Peyer's patch (tissue), 4 donors: ENCODE data around the gene MBNL3. TPM values are rescaled to one million over a fixed set of nuclear protein-coding genes. Genes with fewer than 3 reads are reported as not detected.

Source experiments
- DNase-seq, 3 donors: peaks; one replicate each; pipeline ENCODE4 v3.0.0-alpha.2; 2017 to 2019
- H3K27ac ChIP-seq, 4 donors: fragments of 200-600 bp; sonication (generic); one replicate each; pipeline ENCODE4 v1.5.1; 2016 to 2019
- H3K27me3 ChIP-seq, 2 donors: fragments of 200-600 bp; sonication (generic); one replicate each; pipeline ENCODE4 v1.5.1; 2019
- H3K36me3 ChIP-seq, 3 donors: fragments of 200-600 bp; sonication (generic); one replicate each; pipeline ENCODE4 v1.5.1; 2016 to 2019
- H3K4me1 ChIP-seq, 4 donors: fragments of 200-600 bp; sonication (generic); one replicate each; pipeline ENCODE4 v1.5.1; 2016 to 2019
- H3K4me3 ChIP-seq, 4 donors: fragments of 200-600 bp; sonication (generic); 1 replicate in 3 of 4; 2 replicates in 1 of 4; pipeline ENCODE4 v1.5.1; 2016 to 2019; ENCODE audit warnings: mild to moderate bottlenecking in 1 of 4
- H3K9me3 ChIP-seq, 4 donors: fragments of 200-600 bp; sonication (generic); one replicate each; pipeline ENCODE4 v1.5.1; 2016 to 2019; ENCODE audit warnings: mild to moderate bottlenecking in 1 of 4
- POLR2A ChIP-seq, 2 donors: fragments of 450-650 bp; IDR thresholded peaks; one replicate each; pipeline ENCODE4 v1.5.1; 2017; ENCODE audit warnings: antibody characterized with exemption in 2 of 2, mild to moderate bottlenecking in 2 of 2, moderate library complexity in 2 of 2
- total RNA-seq, 4 donors: library from RNA; depleted of rRNA; stranded (reverse); fragments of >200 nt; gene quantifications; one replicate each; pipeline ENCODE4 v1.1.0, GENCODE V29; 2016
- TF ChIP-seq, protein P1 (sequence below), 6 experiments: fragments of 450-650 bp in 4 of 6; fragments of 200-600 bp in 2 of 6; sonication (generic) in 1 of 6; IDR thresholded peaks; one replicate each; pipeline ENCODE4 v1.5.1; 2017 to 2019; ENCODE audit warnings: antibody characterized with exemption in 6 of 6, mild to moderate bottlenecking in 3 of 6, moderate library complexity in 1 of 6

Gene MBNL3, protein sequence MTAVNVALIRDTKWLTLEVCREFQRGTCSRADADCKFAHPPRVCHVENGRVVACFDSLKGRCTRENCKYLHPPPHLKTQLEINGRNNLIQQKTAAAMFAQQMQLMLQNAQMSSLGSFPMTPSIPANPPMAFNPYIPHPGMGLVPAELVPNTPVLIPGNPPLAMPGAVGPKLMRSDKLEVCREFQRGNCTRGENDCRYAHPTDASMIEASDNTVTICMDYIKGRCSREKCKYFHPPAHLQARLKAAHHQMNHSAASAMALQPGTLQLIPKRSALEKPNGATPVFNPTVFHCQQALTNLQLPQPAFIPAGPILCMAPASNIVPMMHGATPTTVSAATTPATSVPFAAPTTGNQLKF
- 10 to 100 TPM; 19.8 to 27.9 (median 24.1) TPM for total RNA-seq

DNA sequence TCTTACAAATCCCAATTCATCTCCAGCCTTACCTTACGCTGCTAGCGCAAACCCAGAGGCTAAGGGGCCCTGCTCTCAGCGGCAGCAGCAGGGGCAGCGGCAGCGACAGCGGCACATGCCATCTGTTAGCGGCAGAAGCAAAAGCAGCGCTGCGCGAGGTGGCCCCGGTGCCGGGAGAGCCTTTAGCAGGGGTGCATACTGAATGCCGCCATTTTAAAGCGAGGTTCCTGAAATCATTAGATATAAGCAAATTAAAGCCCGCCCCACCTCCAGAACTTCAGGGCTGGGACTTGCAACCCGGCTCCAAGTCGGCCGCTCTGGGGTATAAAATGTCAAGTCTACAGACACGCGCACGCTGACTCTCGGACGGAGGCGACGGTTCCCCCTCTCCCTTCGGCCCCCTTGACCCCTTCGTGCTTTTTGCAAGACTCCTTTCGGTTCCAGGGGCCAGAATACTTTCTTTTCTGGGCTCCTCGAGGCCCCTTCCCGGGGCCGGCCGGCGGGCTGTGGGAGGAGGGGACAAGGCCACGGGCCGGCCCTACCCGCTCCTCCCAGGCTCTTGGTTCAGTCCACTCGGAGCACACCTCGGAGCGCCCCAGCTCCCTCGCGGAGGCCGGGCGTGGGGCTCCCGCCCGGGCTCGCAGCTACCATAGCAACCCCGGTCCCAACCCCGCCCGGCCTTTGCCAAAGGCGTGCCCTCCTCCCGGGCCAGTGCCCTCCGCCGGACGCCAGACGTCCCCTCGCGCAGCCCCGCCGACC, at the start of gene MBNL3:
Gene MBNL3, minus strand, starts transcription at position 220 of the 759 bp plus-strand sequence. CDS start 49,427 bp downstream, outside the sequence.
- peak; percentile 69 to 85 (median 83) for DNase-seq
- Histone ChIP-seq H3K4me3 (peak within 1 kb of the TSS; percentile 55 to 83 (median 70)), H3K27me3 (no peaks in the 10 kb centered on the region), H3K9me3 (no peaks in the 10 kb centered on the region), H3K36me3 (no peaks in the 10 kb centered on the region), H3K4me1 (peaks cover 0 to 8% (median 0%) of the 10 kb centered on the region in 4 donors), H3K27ac (peak within 1 kb of the TSS; percentile 89 to 92 (median 90))
- TF ChIP-seq, protein P1, sequence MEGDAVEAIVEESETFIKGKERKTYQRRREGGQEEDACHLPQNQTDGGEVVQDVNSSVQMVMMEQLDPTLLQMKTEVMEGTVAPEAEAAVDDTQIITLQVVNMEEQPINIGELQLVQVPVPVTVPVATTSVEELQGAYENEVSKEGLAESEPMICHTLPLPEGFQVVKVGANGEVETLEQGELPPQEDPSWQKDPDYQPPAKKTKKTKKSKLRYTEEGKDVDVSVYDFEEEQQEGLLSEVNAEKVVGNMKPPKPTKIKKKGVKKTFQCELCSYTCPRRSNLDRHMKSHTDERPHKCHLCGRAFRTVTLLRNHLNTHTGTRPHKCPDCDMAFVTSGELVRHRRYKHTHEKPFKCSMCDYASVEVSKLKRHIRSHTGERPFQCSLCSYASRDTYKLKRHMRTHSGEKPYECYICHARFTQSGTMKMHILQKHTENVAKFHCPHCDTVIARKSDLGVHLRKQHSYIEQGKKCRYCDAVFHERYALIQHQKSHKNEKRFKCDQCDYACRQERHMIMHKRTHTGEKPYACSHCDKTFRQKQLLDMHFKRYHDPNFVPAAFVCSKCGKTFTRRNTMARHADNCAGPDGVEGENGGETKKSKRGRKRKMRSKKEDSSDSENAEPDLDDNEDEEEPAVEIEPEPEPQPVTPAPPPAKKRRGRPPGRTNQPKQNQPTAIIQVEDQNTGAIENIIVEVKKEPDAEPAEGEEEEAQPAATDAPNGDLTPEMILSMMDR (IDR thresholded peaks at IDR 0.05) = no peak
- TF ChIP-seq POLR2A (IDR thresholded peaks at IDR 0.05) = peak in 1 of 2 donors; percentile 11

DNA sequence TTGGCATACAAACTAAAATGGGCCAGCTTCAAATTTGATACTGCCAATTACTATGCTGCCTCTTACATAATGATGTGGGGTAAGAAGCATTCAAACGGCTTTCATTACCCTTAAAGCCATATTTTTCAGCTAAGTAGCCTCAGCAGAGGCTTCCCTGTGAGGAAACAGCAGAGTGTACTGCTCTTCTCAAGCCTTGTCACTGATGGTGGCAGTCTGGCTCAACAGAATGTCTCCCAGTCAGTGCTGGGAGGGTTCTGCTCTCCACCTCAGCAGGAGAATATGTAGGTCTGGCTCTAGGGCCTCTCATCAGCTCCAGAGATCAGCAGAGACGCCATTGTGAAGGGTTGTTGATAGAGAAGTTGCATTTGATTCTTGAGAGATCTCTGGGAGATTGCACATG, 44.6 kb upstream of the MBNL3 start:
- no peaks in the 10 kb centered on the region for H3K9me3 ChIP-seq

DNA sequence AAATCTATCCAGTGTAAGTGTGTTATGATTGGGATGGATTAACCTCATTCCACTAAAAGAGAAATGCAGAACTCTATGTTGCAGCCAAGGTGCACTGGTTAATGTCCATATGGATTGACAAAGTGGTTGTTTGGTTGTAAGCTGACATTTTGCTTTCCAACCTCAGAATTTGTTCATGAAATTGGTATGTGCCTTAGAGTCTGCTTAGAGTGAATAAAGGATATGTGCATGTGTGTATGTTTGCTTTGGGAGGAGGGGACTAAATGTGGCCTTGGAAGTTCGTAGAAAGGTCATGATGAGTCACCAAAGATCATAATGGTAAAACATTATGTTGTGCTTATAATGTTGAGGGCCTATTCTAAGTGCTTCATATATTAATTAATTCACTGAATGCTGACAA, 44.1 kb upstream of the MBNL3 start:
- TF ChIP-seq, protein P1 (IDR thresholded peaks at IDR 0.05) = no peak
- TF ChIP-seq POLR2A (IDR thresholded peaks at IDR 0.05) = no peak
- H3K36me3 ChIP-seq = no peaks in the 10 kb centered on the region
- H3K4me1 ChIP-seq = no peaks in the 10 kb centered on the region
- no peak overlapping the region for H3K4me3 ChIP-seq
- DNase-seq = no peak
- H3K27me3 ChIP-seq = no peaks in the 10 kb centered on the region
- H3K9me3 ChIP-seq = no peaks in the 10 kb centered on the region
- no peak overlapping the region for H3K27ac ChIP-seq

More for the DNA sequence above, 44.6 kb upstream of the MBNL3 start:
- H3K27ac ChIP-seq = no peak overlapping the region
- H3K4me3 ChIP-seq = no peak overlapping the region
- no peaks in the 10 kb centered on the region for H3K36me3 ChIP-seq
- H3K4me1 ChIP-seq = no peaks in the 10 kb centered on the region
- no peak for DNase-seq
- no peaks in the 10 kb centered on the region for H3K27me3 ChIP-seq
- TF ChIP-seq POLR2A (IDR thresholded peaks at IDR 0.05) = no peak
- TF ChIP-seq, protein P1 (IDR thresholded peaks at IDR 0.05) = no peak

DNA sequence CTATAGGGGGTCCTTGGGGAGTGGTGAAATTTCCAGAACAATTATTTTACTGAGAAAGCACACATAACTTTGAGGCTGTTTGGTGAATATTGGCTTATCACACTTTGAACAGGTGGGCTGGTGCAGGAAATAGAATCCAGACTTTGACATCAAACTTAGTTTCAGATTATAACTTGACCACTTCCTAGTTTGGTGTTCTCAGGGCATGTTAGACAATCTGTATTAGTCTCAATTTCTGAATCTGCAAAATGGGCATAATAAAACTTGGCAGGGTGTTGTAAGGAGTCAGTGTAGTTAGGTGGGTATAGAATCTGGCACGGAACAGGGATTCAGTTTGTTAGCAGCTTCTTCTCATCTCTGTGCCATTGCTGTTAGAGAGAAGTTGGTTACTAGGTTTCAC, 43.3 kb upstream of the MBNL3 start:
- Histone ChIP-seq H3K27ac (no peak overlapping the region), H3K9me3 (no peaks in the 10 kb centered on the region), H3K36me3 (no peaks in the 10 kb centered on the region), H3K27me3 (no peaks in the 10 kb centered on the region), H3K4me1 (no peaks in the 10 kb centered on the region), H3K4me3 (no peak overlapping the region)
- no peak for TF ChIP-seq POLR2A (IDR thresholded peaks at IDR 0.05)
- TF ChIP-seq, protein P1 (IDR thresholded peaks at IDR 0.05) = no peak
- DNase-seq = no peak

DNA sequence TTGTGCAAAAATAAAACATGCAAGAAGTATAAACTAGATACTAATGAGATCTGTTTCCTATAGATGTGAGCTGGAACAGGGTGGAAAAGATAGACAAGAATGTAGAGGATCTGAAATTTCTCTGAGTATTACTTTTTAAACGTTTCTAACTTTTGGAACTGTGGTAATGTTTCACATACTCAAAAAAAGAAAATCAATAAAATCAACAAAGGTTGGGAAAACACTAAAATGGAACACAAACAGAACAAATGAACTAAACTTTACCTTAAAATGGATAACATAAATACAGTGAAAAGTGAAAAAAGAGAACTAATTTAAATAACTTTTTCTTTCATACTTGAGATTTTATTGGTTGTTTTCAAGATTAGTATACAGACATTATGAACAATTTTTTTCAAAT, 32.0 kb upstream of the MBNL3 start:
- no peaks in the 10 kb centered on the region for H3K9me3 ChIP-seq

More for the DNA sequence above, 32.0 kb upstream of the MBNL3 start:
- Histone ChIP-seq H3K27me3 (no peaks in the 10 kb centered on the region), H3K4me1 (no peaks in the 10 kb centered on the region), H3K27ac (no peak overlapping the region), H3K36me3 (no peaks in the 10 kb centered on the region), H3K4me3 (no peak overlapping the region)
- TF ChIP-seq, protein P1 (IDR thresholded peaks at IDR 0.05) = no peak
- no peak for TF ChIP-seq POLR2A (IDR thresholded peaks at IDR 0.05)
- DNase-seq = no peak
